MM.1S (cell line): ENCODE results near the gene P2RX5.

ENCODE experiments used
- DNase-seq: peaks from one replicate; pipeline ENCODE4 v3.0.0-alpha.2; 2015
- H2AFZ ChIP-seq: fragments of 300-600 bp; sonication (generic); 2 replicates; pipeline ENCODE4 v1.6.0; 2016; ENCODE audit warnings: antibody characterized with exemption, low read length
- H3F3A ChIP-seq: fragments of 300-600 bp; sonication (generic); 2 replicates; pipeline ENCODE4 v1.6.1; 2016; ENCODE audit warnings: mild to moderate bottlenecking, antibody characterized with exemption, low read length, moderate library complexity, mixed read lengths; ENCODE audit not compliant: insufficient read depth
- H3K27ac ChIP-seq: fragments of 300-600 bp; sonication (generic); 2 replicates; pipeline ENCODE4 v1.5.1; 2016; ENCODE audit warnings: mild to moderate bottlenecking, low read length
- H3K27me3 ChIP-seq: fragments of 300-600 bp; sonication (generic); replicated peaks from 2 replicates; pipeline ENCODE4 v1.6.0; 2016; ENCODE audit warnings: low read length; ENCODE audit not compliant: insufficient read depth
- H3K36me3 ChIP-seq: fragments of 300-600 bp; sonication (generic); replicated peaks from 2 replicates; pipeline ENCODE4 v1.6.1; 2016; ENCODE audit warnings: mild to moderate bottlenecking, low read length, mixed read lengths; ENCODE audit not compliant: insufficient read depth
- H3K4me1 ChIP-seq: fragments of 300-600 bp; sonication (generic); 2 replicates; pipeline ENCODE4 v1.6.1; 2016; ENCODE audit warnings: low read length, mixed read lengths
- H3K4me2 ChIP-seq: fragments of 300-600 bp; sonication (generic); 2 replicates; pipeline ENCODE4 v1.6.0; 2016; ENCODE audit warnings: low read depth, low read length
- H3K4me3 ChIP-seq: fragments of 300-600 bp; sonication (generic); 2 replicates; pipeline ENCODE4 v1.5.1; 2016; ENCODE audit warnings: low read length, mixed read lengths
- H3K79me2 ChIP-seq: fragments of 300-600 bp; sonication (generic); 2 replicates; pipeline ENCODE4 v1.6.1; 2016; ENCODE audit warnings: mixed run types, low read length, mixed read lengths
- H3K9ac ChIP-seq: fragments of 300-600 bp; sonication (generic); 2 replicates; pipeline ENCODE4 v1.6.1; 2016; ENCODE audit warnings: low read length, mixed read lengths
- H3K9me2 ChIP-seq: fragments of 300-600 bp; sonication (generic); replicated peaks from 2 replicates; pipeline ENCODE4 v1.6.1; 2016; ENCODE audit warnings: mild to moderate bottlenecking, low read length, mixed read lengths; ENCODE audit not compliant: insufficient read depth
- H3K9me3 ChIP-seq: fragments of 300-600 bp; sonication (generic); replicated peaks from 2 replicates; pipeline ENCODE4 v1.6.1; 2016; ENCODE audit warnings: mild to moderate bottlenecking, low read length, mixed read lengths; ENCODE audit not compliant: insufficient read depth
- H4K20me1 ChIP-seq: fragments of 300-600 bp; sonication (generic); 2 replicates; pipeline ENCODE4 v1.6.1; 2016; ENCODE audit warnings: mild to moderate bottlenecking, low read length, moderate library complexity, mixed read lengths; ENCODE audit not compliant: insufficient read depth
- EZH2 ChIP-seq: fragments of 300-600 bp; sonication (generic); optimal IDR thresholded peaks from 2 replicates; pipeline ENCODE3; 2017; ENCODE audit warnings: low read depth, mild to moderate bottlenecking, antibody characterized with exemption, low read length, mixed read lengths
- EZH2phosphoT487 ChIP-seq: fragments of 300-600 bp; sonication (generic); IDR thresholded peaks from 2 replicates; pipeline ENCODE4 v1.6.1; 2018; ENCODE audit warnings: antibody characterized with exemption, low read length
- TF ChIP-seq, protein P1 (sequence below): fragments of 300-600 bp; sonication (generic); IDR thresholded peaks from 2 replicates; pipeline ENCODE4 v1.5.1; 2016; ENCODE audit warnings: antibody characterized with exemption, low read length, mixed read lengths

P2RX5 gene

DNA sequence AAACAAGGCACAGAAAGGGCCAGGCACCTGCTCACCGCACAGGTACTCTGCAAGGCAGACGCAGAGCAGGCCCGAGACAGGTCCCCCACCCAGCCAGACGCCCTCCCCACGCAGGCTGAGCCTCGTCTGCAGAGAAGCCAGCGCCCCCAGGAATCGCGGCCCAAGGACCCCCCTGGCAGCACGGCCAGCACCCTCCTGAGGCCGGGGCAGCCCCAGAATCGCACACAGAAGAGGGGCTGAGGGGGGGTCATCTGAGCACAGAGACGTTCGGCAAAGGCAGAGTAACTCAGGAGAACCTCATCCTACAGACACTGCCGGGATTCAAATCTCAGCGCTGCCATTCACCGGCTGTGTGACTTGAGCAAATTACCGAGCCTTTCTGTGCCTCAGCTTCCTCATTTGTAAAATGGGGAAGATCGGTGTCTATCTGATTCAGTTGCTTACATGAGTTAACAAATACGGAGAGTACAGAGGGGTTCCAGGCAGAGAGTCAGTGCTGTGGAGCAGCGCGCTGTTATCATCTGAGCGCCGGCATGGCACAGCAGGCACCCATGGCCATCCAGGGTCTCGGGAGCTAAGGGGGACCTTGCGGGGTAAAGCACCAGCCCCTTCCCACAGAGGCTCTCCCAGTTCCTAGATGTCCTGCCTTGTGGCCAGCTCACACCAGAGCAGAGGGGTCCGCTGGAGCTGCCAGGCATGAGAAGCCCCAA is 17.0 kb downstream of the P2RX5 start:
- Histone ChIP-seq H3F3A (no peaks in the 10 kb centered on the region), H3K9me3 (no peaks in the 10 kb centered on the region), H3K79me2 (no peaks in the 10 kb centered on the region), H3K4me1 (no peaks in the 10 kb centered on the region), H3K9me2 (no peaks in the 10 kb centered on the region), H3K4me2 (no peak overlapping the region), H3K27me3 (no peaks in the 10 kb centered on the region), H3K27ac (no peak overlapping the region), H3K36me3 (no peaks in the 10 kb centered on the region), H3K4me3 (no peak overlapping the region), H3K9ac (no peak overlapping the region), H2AFZ (no peak overlapping the region), H4K20me1 (no peaks in the 10 kb centered on the region)
- no peak for DNase-seq
- TF ChIP-seq EZH2phosphoT487 (no peak), EZH2 (no peak)
- TF ChIP-seq, protein P1, sequence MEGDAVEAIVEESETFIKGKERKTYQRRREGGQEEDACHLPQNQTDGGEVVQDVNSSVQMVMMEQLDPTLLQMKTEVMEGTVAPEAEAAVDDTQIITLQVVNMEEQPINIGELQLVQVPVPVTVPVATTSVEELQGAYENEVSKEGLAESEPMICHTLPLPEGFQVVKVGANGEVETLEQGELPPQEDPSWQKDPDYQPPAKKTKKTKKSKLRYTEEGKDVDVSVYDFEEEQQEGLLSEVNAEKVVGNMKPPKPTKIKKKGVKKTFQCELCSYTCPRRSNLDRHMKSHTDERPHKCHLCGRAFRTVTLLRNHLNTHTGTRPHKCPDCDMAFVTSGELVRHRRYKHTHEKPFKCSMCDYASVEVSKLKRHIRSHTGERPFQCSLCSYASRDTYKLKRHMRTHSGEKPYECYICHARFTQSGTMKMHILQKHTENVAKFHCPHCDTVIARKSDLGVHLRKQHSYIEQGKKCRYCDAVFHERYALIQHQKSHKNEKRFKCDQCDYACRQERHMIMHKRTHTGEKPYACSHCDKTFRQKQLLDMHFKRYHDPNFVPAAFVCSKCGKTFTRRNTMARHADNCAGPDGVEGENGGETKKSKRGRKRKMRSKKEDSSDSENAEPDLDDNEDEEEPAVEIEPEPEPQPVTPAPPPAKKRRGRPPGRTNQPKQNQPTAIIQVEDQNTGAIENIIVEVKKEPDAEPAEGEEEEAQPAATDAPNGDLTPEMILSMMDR: no peak

DNA sequence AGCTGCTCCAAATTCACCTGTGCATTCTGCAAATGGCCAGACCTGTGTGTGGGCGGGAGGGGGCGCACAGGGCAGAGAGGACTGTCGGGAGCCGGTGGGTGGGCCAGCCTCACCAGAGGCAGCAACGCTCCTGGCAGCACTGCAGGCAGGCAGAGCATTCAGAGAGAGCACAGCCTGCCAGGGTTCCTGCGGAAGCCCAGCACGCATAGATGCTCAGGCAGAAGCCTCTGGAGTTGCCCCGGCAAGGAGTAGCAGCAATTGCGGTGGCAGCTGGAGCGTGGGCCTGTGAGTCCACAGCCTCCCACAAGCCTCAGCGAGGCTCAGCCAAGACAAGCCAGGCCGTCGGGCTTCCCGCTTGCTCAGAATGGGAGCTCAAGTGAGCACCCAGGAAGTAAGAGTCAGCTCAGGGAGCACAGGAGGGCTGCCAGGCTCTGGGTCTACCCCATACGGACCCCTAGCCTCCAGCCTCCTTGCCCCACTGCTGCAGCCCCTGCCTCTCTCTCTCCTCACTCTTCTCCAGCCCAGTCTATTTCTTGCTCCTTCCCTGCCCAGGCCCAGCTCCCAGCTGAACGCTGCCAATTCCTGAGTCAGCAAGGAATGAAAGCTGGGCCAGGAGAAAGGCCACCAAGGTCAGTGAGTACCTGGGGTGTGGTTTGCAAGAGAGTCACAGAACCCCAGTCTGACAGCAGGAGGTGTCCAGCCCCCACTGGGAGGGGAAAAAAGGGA is 17.7 kb downstream of the P2RX5 start:
- Histone ChIP-seq H3K4me1 (no peaks in the 10 kb centered on the region), H3K4me3 (no peak overlapping the region), H4K20me1 (no peaks in the 10 kb centered on the region), H3K4me2 (no peak overlapping the region), H3K36me3 (no peaks in the 10 kb centered on the region), H3K9me2 (no peaks in the 10 kb centered on the region), H3F3A (no peaks in the 10 kb centered on the region), H3K9me3 (no peaks in the 10 kb centered on the region), H3K27me3 (no peaks in the 10 kb centered on the region), H3K27ac (no peak overlapping the region), H2AFZ (no peak overlapping the region), H3K79me2 (no peaks in the 10 kb centered on the region), H3K9ac (no peak overlapping the region)
- TF ChIP-seq EZH2phosphoT487 (no peak), EZH2 (no peak)
- TF ChIP-seq, protein P1: no peak
- peak; percentile 5 for DNase-seq

DNA sequence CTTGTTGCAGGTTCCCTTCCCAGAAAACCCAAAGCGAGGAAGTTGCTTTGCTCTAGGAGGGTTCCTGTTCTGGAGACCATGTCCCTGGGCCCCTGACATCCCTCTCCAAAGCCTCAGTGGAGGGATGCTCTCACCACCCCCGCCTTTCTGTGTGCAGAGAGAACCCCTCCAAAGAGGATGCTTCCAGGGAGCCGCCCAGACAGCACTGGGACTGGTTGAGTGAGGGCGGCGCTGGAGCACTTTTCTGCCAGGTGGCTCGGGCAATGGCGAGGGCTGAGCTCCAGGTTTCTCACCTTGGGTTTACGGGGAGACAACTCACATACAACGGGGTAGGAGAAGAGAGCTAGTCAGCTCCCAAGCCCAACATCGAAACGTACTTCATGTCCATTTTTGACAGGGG is 20.1 kb downstream of the P2RX5 start:
- no peaks in the 10 kb centered on the region for H4K20me1 ChIP-seq
- no peak overlapping the region for H3K27ac ChIP-seq
- H3K4me2 ChIP-seq: no peak overlapping the region
- no peaks in the 10 kb centered on the region for H3K27me3 ChIP-seq
- no peaks in the 10 kb centered on the region for H3K36me3 ChIP-seq
- no peak overlapping the region for H3K9ac ChIP-seq
- H3K4me3 ChIP-seq: no peak overlapping the region
- peaks cover 7% of the 10 kb centered on the region; the same call in 1 of the 2 replicates for H3K79me2 ChIP-seq
- no peak for TF ChIP-seq EZH2
- no peak overlapping the region for H2AFZ ChIP-seq
- H3K9me3 ChIP-seq: no peaks in the 10 kb centered on the region
- peak; percentile 5 for DNase-seq
- H3K4me1 ChIP-seq: no peaks in the 10 kb centered on the region
- H3F3A ChIP-seq: no peaks in the 10 kb centered on the region
- no peaks in the 10 kb centered on the region for H3K9me2 ChIP-seq

DNA sequence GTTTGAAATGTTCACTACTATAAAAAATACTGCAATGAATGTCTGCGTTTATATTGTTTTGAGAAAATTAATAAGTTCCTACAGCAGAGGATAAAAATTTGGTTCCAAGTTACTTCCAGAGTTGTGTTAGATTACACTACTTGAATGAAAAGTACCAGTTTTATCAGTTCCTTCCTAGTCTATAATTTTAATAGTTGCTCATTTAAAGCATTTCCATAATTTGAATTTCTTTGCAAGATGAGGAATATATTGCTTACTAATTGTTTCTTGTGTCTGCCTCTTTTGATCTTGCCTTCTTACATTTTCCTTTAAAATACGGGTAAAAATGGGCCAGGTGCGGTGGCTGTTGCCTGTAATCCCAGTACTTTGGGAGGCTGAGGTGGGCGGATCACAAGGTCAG is 23.4 kb downstream of the P2RX5 start:
- Histone ChIP-seq H4K20me1 (no peaks in the 10 kb centered on the region), H3K79me2 (peaks cover 26% of the 10 kb centered on the region), H2AFZ (no peak overlapping the region), H3K4me1 (peaks cover 3% of the 10 kb centered on the region; the same call in 1 of the 2 replicates), H3K4me3 (no peak overlapping the region), H3K9me2 (no peaks in the 10 kb centered on the region), H3K9ac (no peak overlapping the region), H3F3A (no peaks in the 10 kb centered on the region), H3K9me3 (no peaks in the 10 kb centered on the region), H3K4me2 (no peak overlapping the region), H3K27me3 (no peaks in the 10 kb centered on the region), H3K27ac (no peak overlapping the region), H3K36me3 (no peaks in the 10 kb centered on the region)
- DNase-seq: peak; percentile 2
- TF ChIP-seq EZH2 (no peak), EZH2phosphoT487 (no peak)
